PC-3 (cell line): ENCODE measurements around the gene IGF2BP2.

Experiments used
- EZH2 ChIP-seq: fragments of 300-600 bp; sonication (generic); IDR thresholded peaks from one replicate; pipeline ENCODE4 v1.6.1; 2017; ENCODE audit warnings: antibody characterized with exemption, mild to moderate bottlenecking, low read length; ENCODE audit not compliant: unreplicated experiment
- TF ChIP-seq, protein P1 (sequence below): fragments of 300-600 bp; sonication (generic); conservative IDR thresholded peaks from 2 replicates; pipeline ENCODE4 v1.5.1; 2017; ENCODE audit warnings: antibody characterized with exemption, low read depth, mild to moderate bottlenecking, low read length

DNA sequence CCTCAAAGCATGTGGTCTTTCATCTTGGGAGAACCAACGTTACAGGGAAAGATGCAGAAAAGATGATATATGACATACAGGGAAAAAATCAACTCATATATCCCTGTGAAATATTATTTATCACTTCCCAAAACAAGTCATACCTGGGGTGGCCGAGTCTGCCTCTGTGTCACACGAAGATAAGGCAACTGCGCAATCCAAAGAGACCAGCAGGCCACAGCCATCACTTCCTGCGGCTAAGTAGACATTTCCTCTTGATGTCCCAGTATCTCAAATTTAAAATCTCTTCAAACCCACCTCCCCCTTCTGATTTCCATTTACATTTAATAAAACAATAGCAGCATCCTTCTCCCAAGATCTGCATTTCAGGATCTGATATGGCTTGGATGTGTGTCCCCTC, 71.5 kb downstream of the IGF2BP2 start:
- TF ChIP-seq, protein P1, sequence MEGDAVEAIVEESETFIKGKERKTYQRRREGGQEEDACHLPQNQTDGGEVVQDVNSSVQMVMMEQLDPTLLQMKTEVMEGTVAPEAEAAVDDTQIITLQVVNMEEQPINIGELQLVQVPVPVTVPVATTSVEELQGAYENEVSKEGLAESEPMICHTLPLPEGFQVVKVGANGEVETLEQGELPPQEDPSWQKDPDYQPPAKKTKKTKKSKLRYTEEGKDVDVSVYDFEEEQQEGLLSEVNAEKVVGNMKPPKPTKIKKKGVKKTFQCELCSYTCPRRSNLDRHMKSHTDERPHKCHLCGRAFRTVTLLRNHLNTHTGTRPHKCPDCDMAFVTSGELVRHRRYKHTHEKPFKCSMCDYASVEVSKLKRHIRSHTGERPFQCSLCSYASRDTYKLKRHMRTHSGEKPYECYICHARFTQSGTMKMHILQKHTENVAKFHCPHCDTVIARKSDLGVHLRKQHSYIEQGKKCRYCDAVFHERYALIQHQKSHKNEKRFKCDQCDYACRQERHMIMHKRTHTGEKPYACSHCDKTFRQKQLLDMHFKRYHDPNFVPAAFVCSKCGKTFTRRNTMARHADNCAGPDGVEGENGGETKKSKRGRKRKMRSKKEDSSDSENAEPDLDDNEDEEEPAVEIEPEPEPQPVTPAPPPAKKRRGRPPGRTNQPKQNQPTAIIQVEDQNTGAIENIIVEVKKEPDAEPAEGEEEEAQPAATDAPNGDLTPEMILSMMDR, result no peak
- no peak for TF ChIP-seq EZH2
